ENCODE data around the gene BDNF. TPM values are rescaled to one million over a fixed set of nuclear protein-coding genes. Genes with fewer than 3 reads are reported as not detected.

The BDNF gene
- total and polyA plus RNA-seq, 2 experiments from 2014 or later, result 5.1 to 5.2 TPM

- H2AFZ ChIP-seq, result no peak overlapping the region
- H3K4me3 ChIP-seq, result no peak overlapping the region
- peaks cover 32% of the 10 kb centered on the region for H3F3A ChIP-seq (replicated peaks; ENCODE audit: low read depth)
- H4K20me1 ChIP-seq (replicated peaks; ENCODE audit: insufficient read depth), result peaks cover 22% of the 10 kb centered on the region
- Mint-ChIP-seq H3K27ac (peak overlapping the region; percentile 56; the same call in 1 of the 2 replicates), H3K9me3 (no peaks in the 10 kb centered on the region; the same call in 2 of the 3 replicates), H3K4me1 (peaks cover 30% of the 10 kb centered on the region), H3K4me3 (no peak overlapping the region), H3K36me3 (ENCODE audit: low read depth) (peaks cover 57% of the 10 kb centered on the region), H3K27me3 (ENCODE audit: insufficient read depth, low read depth, poor library complexity) (peaks cover 7% of the 10 kb centered on the region)
- H3K27me3 ChIP-seq (ENCODE audit: insufficient read depth), result peaks cover 12% of the 10 kb centered on the region; the same call in 1 of the 2 replicates
- H3K4me1 ChIP-seq (ENCODE audit: insufficient read depth), result peaks cover 3% of the 10 kb centered on the region; the same call in 1 of the 2 replicates
- H3K36me3 ChIP-seq (ENCODE audit: insufficient read depth), result peaks cover 52% of the 10 kb centered on the region
- DNase-seq (ENCODE audit: low spot score) (no peak), ATAC-seq (no peak)
- TF ChIP-seq POLR2AphosphoS5 (IDR thresholded peaks at IDR 0.05; ENCODE audit: low read depth) (peak; percentile 69), ETS1 (IDR thresholded peaks at IDR 0.05) (no peak), EZH2 (IDR thresholded peaks at IDR 0.05; ENCODE audit: low read depth, unreplicated experiment) (no peak)
- H3K27ac ChIP-seq (ENCODE audit: low read depth), result no peak overlapping the region
- 0 out of 2 replicates have a peak, but pooled peaks cover 2% of the 10 kb centered on the region for H3K79me2 ChIP-seq (replicated peaks; ENCODE audit: insufficient read depth)
- no peak overlapping the region for H3K4me2 ChIP-seq
- no peaks in the 10 kb centered on the region for H3K9me2 ChIP-seq (ENCODE audit: insufficient read depth)
Observed at GRCh38 chr11:27615833-27616232, 84.4 kb downstream of the BDNF start.

GRCh38 chr11:27614092-27614491 lies 86.2 kb downstream of the BDNF start:
- Histone ChIP-seq H3K36me3 (ENCODE audit: insufficient read depth) (peaks cover 36% of the 10 kb centered on the region), H3K79me2 (replicated peaks; ENCODE audit: insufficient read depth) (no peaks in the 10 kb centered on the region), H3K27ac (ENCODE audit: low read depth) (peak overlapping the region; percentile 13; the same call in 1 of the 2 replicates), H2AFZ (no peak overlapping the region), H3F3A (replicated peaks; ENCODE audit: low read depth) (peaks cover 22% of the 10 kb centered on the region), H3K9me2 (ENCODE audit: insufficient read depth) (no peaks in the 10 kb centered on the region), H3K4me3 (no peak overlapping the region), H3K4me1 (ENCODE audit: insufficient read depth) (peaks cover 3% of the 10 kb centered on the region; the same call in 1 of the 2 replicates), H3K27me3 (ENCODE audit: insufficient read depth) (peaks cover 12% of the 10 kb centered on the region; the same call in 1 of the 2 replicates), H3K4me2 (no peak overlapping the region), H4K20me1 (replicated peaks; ENCODE audit: insufficient read depth) (peaks cover 11% of the 10 kb centered on the region; the same call in 1 of the 2 replicates)
- peaks cover 7% of the 10 kb centered on the region for H3K27me3 Mint-ChIP-seq (ENCODE audit: insufficient read depth, low read depth, poor library complexity)
- ATAC-seq, result no peak
- H3K27ac Mint-ChIP-seq, result no peak overlapping the region
- no peak for DNase-seq (ENCODE audit: low spot score)
- peaks cover 29% of the 10 kb centered on the region for H3K4me1 Mint-ChIP-seq
- no peaks in the 10 kb centered on the region; the same call in 2 of the 3 replicates for H3K9me3 Mint-ChIP-seq
- H3K4me3 Mint-ChIP-seq, result no peak overlapping the region
- H3K36me3 Mint-ChIP-seq (ENCODE audit: low read depth), result peaks cover 40% of the 10 kb centered on the region
- no peak for TF ChIP-seq EZH2 (IDR thresholded peaks at IDR 0.05; ENCODE audit: low read depth, unreplicated experiment)
- no peak for TF ChIP-seq REST (IDR thresholded peaks at IDR 0.05; ENCODE audit: unreplicated experiment)
- no peak for TF ChIP-seq ZNF114 (CRISPR knock-in tag; IDR thresholded peaks at IDR 0.05)
- TF ChIP-seq ZNF462 (CRISPR knock-in tag; IDR thresholded peaks at IDR 0.05), result no peak
- no peak for TF ChIP-seq EZH2phosphoT487 (IDR thresholded peaks at IDR 0.05; ENCODE audit: unreplicated experiment)
- TF ChIP-seq CTCF (conservative IDR thresholded peaks at IDR 0.05; ENCODE audit: low read depth in 2 of 2), result no peak
- no peak for TF ChIP-seq NANOG (IDR thresholded peaks at IDR 0.05; ENCODE audit: borderline replicate concordance)

Data from GM23338 (cell line).